H1 (cell line): Measurements from ENCODE around the gene GTF3C5. TPM values are rescaled to one million over a fixed set of nuclear protein-coding genes. Genes with fewer than 3 reads are reported as not detected.

Experiments
- CTCF ChIA-PET: fragments of 300-600 bp; sonication (Branson Sonifier 250); formaldehyde crosslinking; loops from one replicate; lab custom pipeline; 2021; ENCODE audit not compliant: partially characterized antibody; lab: Charles Lee
- POLR2A ChIA-PET: fragments of 300-600 bp; sonication (Branson Sonifier 250); formaldehyde crosslinking; loops from one replicate; lab custom pipeline; 2021; ENCODE audit warnings: inconsistent platforms; ENCODE audit not compliant: partially characterized antibody; lab: Charles Lee
- DNase-seq, 2 experiments: peaks; one replicate each; pipeline versions ENCODE4 v3.0.0 to v3.0.0-alpha.2; 2010 to 2022; ENCODE audit warnings: low spot score in 2 of 2, low read depth in 1 of 2, mixed read lengths in 1 of 2
- FAIRE-seq: peaks from 2 replicates; lab custom pipeline; 2011; peaks lifted over from hg19 to GRCh38; lab: Jason Lieb, UNC
- H2AFZ ChIP-seq: 2 replicates; pipeline ENCODE4 v1.8.1; 2012; ENCODE audit warnings: low read length, inconsistent platforms
- H2AK5ac ChIP-seq: 2 replicates; pipeline ENCODE4 v1.6.1; 2013; ENCODE audit warnings: low read depth, low read length
- H2BK120ac ChIP-seq: replicated peaks from 2 replicates; pipeline ENCODE3; 2013; ENCODE audit warnings: low read depth, low read length, inconsistent platforms
- H2BK12ac ChIP-seq: 2 replicates; pipeline ENCODE4 v1.6.1; 2013; ENCODE audit warnings: low read depth, low read length
- H2BK15ac ChIP-seq: 2 replicates; pipeline ENCODE4 v1.6.1; 2013; ENCODE audit warnings: low read length
- H2BK20ac ChIP-seq: 2 replicates; pipeline ENCODE4 v1.6.1; 2013; ENCODE audit warnings: low read length
- H2BK5ac ChIP-seq: 2 replicates; pipeline ENCODE4 v1.6.1; 2013; ENCODE audit warnings: low read depth, low read length
- H3K14ac ChIP-seq: 2 replicates; pipeline ENCODE4 v1.6.1; 2013; ENCODE audit warnings: inconsistent platforms; ENCODE audit not compliant: insufficient read length
- H3K18ac ChIP-seq: 2 replicates; pipeline ENCODE4 v1.6.1; 2013; ENCODE audit warnings: low read length; ENCODE audit errors: extremely low read depth
- H3K23ac ChIP-seq: 2 replicates; pipeline ENCODE4 v1.6.1; 2013; ENCODE audit warnings: inconsistent platforms; ENCODE audit not compliant: insufficient read length
- H3K23me2 ChIP-seq: 2 replicates; pipeline ENCODE4 v1.6.1; 2013; ENCODE audit warnings: low read depth, low read length
- H3K27ac ChIP-seq: 2 replicates; pipeline ENCODE4 v1.6.1; 2011; ENCODE audit warnings: low read depth, low read length, inconsistent platforms
- H3K27me3 ChIP-seq, 4 experiments: replicated peaks in 1 of 4; 1 replicate in 1 of 4; 2 replicates in 3 of 4; pipeline versions ENCODE4 v1.6.1 to v1.8.1; 2011 to 2013; ENCODE audit warnings: low read length in 3 of 4, mild to moderate bottlenecking in 3 of 4, inconsistent platforms in 2 of 4, mixed read lengths in 2 of 4, moderate library complexity in 1 of 4; ENCODE audit not compliant: control insufficient read depth in 3 of 4, insufficient read depth in 3 of 4; ENCODE audit errors: extremely low read depth in 1 of 4
- H3K36me3 ChIP-seq, 4 experiments: 2 replicates each; pipeline versions ENCODE4 v1.6.1 to v1.8.1; 2011 to 2013; ENCODE audit warnings: mild to moderate bottlenecking in 4 of 4, low read length in 3 of 4, moderate library complexity in 2 of 4, control low read depth in 1 of 4, inconsistent platforms in 1 of 4; ENCODE audit not compliant: insufficient read depth in 4 of 4, control insufficient read depth in 2 of 4
- H3K4ac ChIP-seq: replicated peaks from 2 replicates; pipeline ENCODE3; 2013; ENCODE audit warnings: low read length, low read depth, mixed read lengths, inconsistent platforms; ENCODE audit not compliant: insufficient read length
- H3K4me1 ChIP-seq, 4 experiments: replicated peaks in 1 of 4; 1 replicate in 1 of 4; 2 replicates in 3 of 4; pipeline versions ENCODE4 v1.6.1 to v1.8.1; 2011 to 2013; ENCODE audit warnings: low read length in 3 of 4, inconsistent platforms in 2 of 4, mixed read lengths in 1 of 4; ENCODE audit not compliant: insufficient read depth in 4 of 4, control insufficient read depth in 3 of 4
- H3K4me2 ChIP-seq, 2 experiments: 2 replicates each; pipeline versions ENCODE4 v1.6.1 to v1.8.1; 2011 to 2013; ENCODE audit warnings: low read depth in 2 of 2, low read length in 2 of 2, control low read depth in 1 of 2, inconsistent platforms in 1 of 2, mild to moderate bottlenecking in 1 of 2; ENCODE audit not compliant: insufficient read depth in 1 of 2
- H3K4me3 ChIP-seq, 4 experiments: fragments of 200-600, 300-600 bp in 1 of 4; sonication (generic), shearing (Covaris generic), sonication (Bioruptor Twin) in 1 of 4; 2 replicates each; pipeline versions ENCODE4 v1.5.1 to v1.8.1; 2011 to 2016; ENCODE audit warnings: low read length in 4 of 4, low read depth in 3 of 4, control low read depth in 2 of 4, inconsistent platforms in 2 of 4, mild to moderate bottlenecking in 2 of 4, mixed read lengths in 1 of 4, moderate library complexity in 1 of 4; ENCODE audit not compliant: insufficient read depth in 2 of 4; ENCODE audit errors: extremely low read depth in 1 of 4
- H3K56ac ChIP-seq: replicated peaks from 2 replicates; pipeline ENCODE3; 2013; ENCODE audit warnings: low read depth, mild to moderate bottlenecking, mixed read lengths, low read length, inconsistent platforms; ENCODE audit not compliant: insufficient read length
- H3K79me1 ChIP-seq: 2 replicates; pipeline ENCODE4 v1.6.1; 2013; ENCODE audit warnings: low read depth, low read length, control low read depth
- H3K79me2 ChIP-seq, 2 experiments: 2 replicates each; pipeline versions ENCODE4 v1.6.1 to v1.8.1; 2012 to 2013; ENCODE audit warnings: low read length in 2 of 2, mild to moderate bottlenecking in 2 of 2, inconsistent platforms in 1 of 2; ENCODE audit not compliant: insufficient read depth in 2 of 2, control insufficient read depth in 1 of 2
- H3K9ac ChIP-seq, 4 experiments: replicated peaks in 1 of 4; 1 replicate in 1 of 4; 2 replicates in 3 of 4; pipeline versions ENCODE4 v1.6.1 to v1.8.1; 2011 to 2013; ENCODE audit warnings: low read depth in 3 of 4, low read length in 3 of 4, control low read depth in 2 of 4, mild to moderate bottlenecking in 2 of 4, moderate library complexity in 2 of 4, inconsistent platforms in 1 of 4; ENCODE audit errors: extremely low read depth in 1 of 4
- H3K9me3 ChIP-seq, 2 experiments: 2 replicates each; pipeline versions ENCODE4 v1.6.1 to v1.8.1; 2012 to 2013; ENCODE audit warnings: mild to moderate bottlenecking in 2 of 2, moderate library complexity in 2 of 2, control low read depth in 1 of 2, inconsistent platforms in 1 of 2, low read depth in 1 of 2, low read length in 1 of 2, mixed read lengths in 1 of 2; ENCODE audit not compliant: insufficient read depth in 2 of 2
- H4K20me1 ChIP-seq, 2 experiments: replicated peaks in 1 of 2; 2 replicates each; pipeline versions ENCODE3 to v1.8.1; 2011 to 2013; ENCODE audit warnings: inconsistent platforms in 2 of 2, low read length in 2 of 2, mild to moderate bottlenecking in 1 of 2; ENCODE audit not compliant: insufficient read depth in 2 of 2, control insufficient read depth in 1 of 2
- H4K5ac ChIP-seq: 2 replicates; pipeline ENCODE4 v1.6.1; 2013; ENCODE audit warnings: low read length, low read depth, mixed read lengths, inconsistent platforms; ENCODE audit not compliant: insufficient read length
- H4K8ac ChIP-seq: 2 replicates; pipeline ENCODE4 v1.8.0; 2013; ENCODE audit warnings: mild to moderate bottlenecking, moderate library complexity, low read length, inconsistent platforms; ENCODE audit not compliant: insufficient read depth; ENCODE audit errors: extremely low read depth
- H4K91ac ChIP-seq: replicated peaks from 2 replicates; pipeline ENCODE3; 2013; ENCODE audit warnings: low read length, mixed read lengths, inconsistent platforms; ENCODE audit not compliant: insufficient read length
- CTCF ChIP-seq, 3 experiments: IDR thresholded peaks; 1 replicate in 2 of 3; 2 replicates in 1 of 3; pipeline versions ENCODE4 v1.5.1 to v1.6.1; 2011; ENCODE audit warnings: low read length in 3 of 3, mild to moderate bottlenecking in 3 of 3, inconsistent platforms in 2 of 3, low read depth in 1 of 3, moderate library complexity in 1 of 3; ENCODE audit not compliant: insufficient read depth in 1 of 3; ENCODE audit errors: control extremely low read depth in 1 of 3
- EP300 ChIP-seq, 2 experiments: IDR thresholded peaks; 1 replicate in 1 of 2; 2 replicates in 1 of 2; pipeline ENCODE4 v1.6.1; 2011 to 2012; ENCODE audit warnings: low read depth in 2 of 2, low read length in 2 of 2, mild to moderate bottlenecking in 2 of 2, borderline replicate concordance in 1 of 2, inconsistent platforms in 1 of 2, moderate library complexity in 1 of 2
- GABPA ChIP-seq: IDR thresholded peaks from 2 replicates; pipeline ENCODE4 v1.6.1; 2011; ENCODE audit warnings: mild to moderate bottlenecking, low read length, moderate library complexity, borderline replicate concordance; ENCODE audit not compliant: insufficient read depth
- GTF2F1 ChIP-seq: IDR thresholded peaks from 2 replicates; pipeline ENCODE4 v1.6.1; 2012; ENCODE audit warnings: low read depth, low read length, improper control_type of control experiment, borderline replicate concordance
- POLR2AphosphoS5 ChIP-seq: IDR thresholded peaks from 2 replicates; pipeline ENCODE4 v1.6.1; 2011; ENCODE audit warnings: low read depth, low read length
- SIRT6 ChIP-seq: IDR thresholded peaks from one replicate; pipeline ENCODE4 v1.7.1; 2012; ENCODE audit warnings: low read length, inconsistent platforms
- TAF1 ChIP-seq: IDR thresholded peaks from 2 replicates; pipeline ENCODE4 v1.6.1; 2011; ENCODE audit warnings: mild to moderate bottlenecking, low read depth, low read length
- TCF12 ChIP-seq: IDR thresholded peaks from 2 replicates; pipeline ENCODE4 v1.6.1; 2011; ENCODE audit warnings: low read depth, mild to moderate bottlenecking, low read length
- YY1 ChIP-seq: IDR thresholded peaks from 2 replicates; pipeline ENCODE4 v1.6.1; 2011; ENCODE audit warnings: low read depth, mild to moderate bottlenecking, low read length
- WGBS, 2 experiments: shearing (Covaris generic) in 1 of 2; methylation state at CpG; one replicate each; pipeline versions ENCODE4 v1.1.6 to v1.1.7; 2013 to 2015; ENCODE audit warnings: low lambda C conversion rate in 2 of 2, mixed read lengths in 2 of 2, inconsistent platforms in 1 of 2, low coverage in 1 of 2, missing lambda C conversion rate in 1 of 2; ENCODE audit not compliant: insufficient replicate concordance in 2 of 2, insufficient coverage in 1 of 2, insufficient read length in 1 of 2; ENCODE audit errors: extremely low coverage in 1 of 2, missing lambda C conversion rate in 1 of 2; 5-methylcytosine and 5-hydroxymethylcytosine counted together
- polyA plus RNA-seq, 7 experiments: library from polyadenylated mRNA; depleted of rRNA in 3 of 7; stranded (reverse) in 5 of 7; unstranded in 2 of 7; fragments of >200 nt in 5 of 7; fragments of 200-250 nt in 2 of 7; gene quantifications; 1 replicate in 5 of 7; 2 replicates in 1 of 7; 4 replicates in 1 of 7; pipeline versions ENCODE4 v1.2.1 to v1.2.3, GENCODE V29; 2011 to 2013; ENCODE audit warnings: missing spikeins in 2 of 7, mixed read lengths in 2 of 7
- total RNA-seq: library from RNA; stranded (reverse); fragmentation: NEBNext Ultra II Directional; extraction: Animal tissue kit (Norgen Biotek cat#: 25700); gene quantifications from 2 replicates; pipeline ENCODE4 v1.2.1, GENCODE V29; 2021
- TF ChIP-seq, protein P1 (sequence below): IDR thresholded peaks from 2 replicates; pipeline ENCODE4 v1.6.1; 2011; ENCODE audit warnings: low read depth, mild to moderate bottlenecking, low read length; ENCODE audit not compliant: insufficient read depth

GTF3C5 gene
- total and polyA plus RNA-seq, 2 of the 8 experiments (the other 6 are each of a cell fraction or from before 2014, with no cell fraction given), result 78.7 to 87.1 TPM

- ChIA-PET CTCF (interaction anchor here (0.9 to 1.7 kb wide), 5 partner anchors 10 to 93 kb away, joined by 3 to 8 read pairs (median 3); no protein-coding TSS in a partner anchor), POLR2A (no interaction called here)
- Histone ChIP-seq H2AK5ac (no peak overlapping the region), H3K9me3 (no peaks in the 10 kb centered on the region), H3K23ac (no peak overlapping the region), H3K79me2 (no peaks in the 10 kb centered on the region), H3K56ac (no peak overlapping the region), H3K36me3 (peaks cover 15 to 57% (median 41%) of the 10 kb centered on the region in 4 experiments; a peak in 7 of 8 replicates), H3K4ac (no peak overlapping the region), H2BK20ac (no peak overlapping the region), H4K20me1 (peaks cover 0 to 14% of the 10 kb centered on the region in 2 experiments), H2BK120ac (no peak overlapping the region), H4K8ac (no peak overlapping the region), H3K4me1 (peaks cover 0 to 7% (median 1%) of the 10 kb centered on the region in 4 experiments; a peak in 3 of 7 replicates), H3K14ac (no peak overlapping the region), H3K27ac (no peak overlapping the region), H2BK15ac (no peak overlapping the region), H3K79me1 (peaks cover 4% of the 10 kb centered on the region; the same call in 1 of the 2 replicates), H3K23me2 (no peaks in the 10 kb centered on the region), H2AFZ (no peak overlapping the region), H4K5ac (no peak overlapping the region), H4K91ac (no peak overlapping the region), H3K9ac (no peak overlapping the region), H3K18ac (no peak overlapping the region), H3K4me2 (no peak overlapping the region), H3K27me3 (no peaks in the 10 kb centered on the region), H3K4me3 (no peak overlapping the region), H2BK5ac (no peak overlapping the region), H2BK12ac (no peak overlapping the region)
- FAIRE-seq (no peak), DNase-seq (no peak)
- 92% methylated on average over 19 of the region's 24 CpGs; no CpG with 5 or more reads in 1 of the 2 experiments for WGBS, 2 experiments
- no peak for TF ChIP-seq TCF12
- no peak for TF ChIP-seq GTF2F1
- TF ChIP-seq TAF1, result no peak
- TF ChIP-seq SIRT6, result no peak
- TF ChIP-seq EP300 (IDR thresholded peaks at IDR 0.05; ENCODE audit: borderline replicate concordance in 1 of 2, low read depth in 2 of 2, low read length in 2 of 2), result no peak
- no peak for TF ChIP-seq POLR2AphosphoS5
- TF ChIP-seq YY1, result no peak
- TF ChIP-seq GABPA, result no peak
- no peak for TF ChIP-seq CTCF (IDR thresholded peaks at IDR 0.05; ENCODE audit: control extremely low read depth in 1 of 3, insufficient read depth in 1 of 3, low read depth in 1 of 3, low read length in 3 of 3)
- TF ChIP-seq, protein P1, sequence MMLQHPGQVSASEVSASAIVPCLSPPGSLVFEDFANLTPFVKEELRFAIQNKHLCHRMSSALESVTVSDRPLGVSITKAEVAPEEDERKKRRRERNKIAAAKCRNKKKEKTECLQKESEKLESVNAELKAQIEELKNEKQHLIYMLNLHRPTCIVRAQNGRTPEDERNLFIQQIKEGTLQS, result no peak
These were observed 23.5 kb downstream of the GTF3C5 start for GRCh38 chr9:133054194-133054890.
